Lower leg skin (tissue), 4 donors: ENCODE data around the gene SWAP70. TPM values are rescaled to one million over a fixed set of nuclear protein-coding genes. Genes with fewer than 3 reads are reported as not detected.

Experiments
- DNase-seq, 2 donors: peaks; one replicate each; pipeline ENCODE4 v3.0.0-alpha.2; 2019; ENCODE audit warnings: low spot score in 2 of 2
- H3K4me3 ChIP-seq: fragments of 200-600 bp; sonication (generic); 2 replicates; pipeline ENCODE4 v1.5.1; 2017; ENCODE audit warnings: mild to moderate bottlenecking, low read depth; ENCODE audit not compliant: poor library complexity, severe bottlenecking
- CTCF ChIP-seq, 3 donors: fragments of 450-650 bp; IDR thresholded peaks; one replicate each; pipeline ENCODE4 v1.5.1; 2016; ENCODE audit warnings: antibody characterized with exemption in 3 of 3, mild to moderate bottlenecking in 3 of 3, moderate library complexity in 2 of 3
- POLR2A ChIP-seq, 2 donors: fragments of 450-650 bp; IDR thresholded peaks; one replicate each; pipeline ENCODE4 v1.6.1; 2016 to 2017; ENCODE audit warnings: antibody characterized with exemption in 2 of 2, mild to moderate bottlenecking in 1 of 2, moderate library complexity in 1 of 2
- WGBS, 2 donors: methylation state at CpG; one replicate each; pipeline ENCODE4 v1.1.5; 2018; 5-methylcytosine and 5-hydroxymethylcytosine counted together
- intact Hi-C: fragments of 100-400 bp; cut with DNase I; formaldehyde crosslinking; loops from one replicate; pipeline ENCODE4 v1.15.0; 2023; ENCODE audit warnings: low total_unique reads
- total RNA-seq, 4 donors: library from RNA; depleted of rRNA; stranded (reverse); fragments of >200 nt; gene quantifications; one replicate each; pipeline ENCODE4 v1.1.0, GENCODE V29; 2016

Gene SWAP70
- total RNA-seq, 4 donors from 2014 or later: 40.8 to 83.1 (median 56.3) TPM

DNA sequence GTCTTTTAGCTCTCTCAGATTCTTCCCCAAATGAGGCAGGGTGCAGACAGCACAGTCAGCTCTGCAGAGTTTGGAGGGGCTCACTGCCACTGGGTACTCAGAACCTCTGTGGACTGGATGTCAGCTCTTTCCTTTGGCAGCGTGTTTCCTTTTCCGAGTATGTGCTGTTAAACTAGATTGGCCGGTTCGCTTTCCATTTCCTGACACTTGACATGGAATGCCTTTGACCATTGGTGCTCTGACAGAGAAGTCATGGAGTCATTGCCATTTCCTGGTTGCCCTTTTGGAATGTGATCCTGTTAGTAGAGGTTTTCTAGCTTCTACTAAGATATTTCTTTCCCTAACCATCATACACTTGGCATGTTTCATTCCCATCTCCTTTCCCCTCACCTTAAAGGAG lies 86.7 kb downstream of the SWAP70 start:
- H3K4me3 ChIP-seq: no peak overlapping the region
- intact Hi-C loops: no loop called here
- 49 to 73% methylated on average over 4 of the region's 4 CpGs for WGBS, 2 donors
- no peak for TF ChIP-seq CTCF (IDR thresholded peaks at IDR 0.05)
- no peak for TF ChIP-seq POLR2A (IDR thresholded peaks at IDR 0.05)
- no peak for DNase-seq

DNA sequence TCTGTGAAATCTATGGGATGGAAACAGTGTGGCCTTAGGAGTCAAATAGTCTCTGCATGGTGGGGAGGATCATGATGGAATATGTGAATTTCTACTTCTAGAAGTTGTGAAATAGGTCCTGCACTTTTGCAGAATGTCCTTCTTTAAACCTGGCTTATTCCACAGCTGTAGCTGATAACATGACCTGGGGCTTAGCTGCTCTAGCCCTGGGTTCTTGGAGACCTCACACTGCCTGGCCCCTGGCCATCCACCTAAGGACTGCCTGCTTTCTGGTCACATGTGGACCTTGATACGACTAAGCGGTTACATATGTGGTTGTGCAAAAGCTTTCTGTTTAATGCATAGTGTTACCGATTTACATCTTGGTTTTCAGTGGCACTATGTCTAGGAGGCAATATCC lies 88.2 kb downstream of the SWAP70 start:
- DNase-seq: no peak
- TF ChIP-seq CTCF (IDR thresholded peaks at IDR 0.05): no peak
- TF ChIP-seq POLR2A (IDR thresholded peaks at IDR 0.05): no peak
- intact Hi-C loops: no loop called here
- H3K4me3 ChIP-seq: no peak overlapping the region
- 70 to 75% methylated on average over 3 of the region's 3 CpGs for WGBS, 2 donors

DNA sequence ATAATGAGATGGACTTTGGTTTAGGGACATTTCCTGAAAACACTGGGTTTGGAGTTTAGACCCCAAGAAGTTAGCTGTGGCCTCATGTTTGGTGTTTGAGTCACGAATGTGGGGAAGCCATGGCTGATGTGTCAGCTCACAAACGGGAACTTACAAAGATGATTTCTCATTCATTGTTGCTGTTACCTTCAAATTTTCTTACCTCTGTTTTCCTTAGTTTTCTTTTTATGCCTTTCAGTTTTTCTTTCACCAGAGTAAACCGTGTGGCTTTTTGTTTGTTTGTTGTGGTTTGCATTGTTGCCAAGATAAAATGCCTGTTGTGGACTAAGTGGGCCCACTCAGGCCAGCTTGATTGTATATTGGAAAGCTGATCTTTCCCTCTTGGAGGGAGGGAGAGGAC lies 89.1 kb downstream of the SWAP70 start:
- no peak for TF ChIP-seq POLR2A (IDR thresholded peaks at IDR 0.05)
- no peak for TF ChIP-seq CTCF (IDR thresholded peaks at IDR 0.05)
- 63 to 70% methylated on average over 3 of the region's 3 CpGs for WGBS, 2 donors
- no peak for DNase-seq
- H3K4me3 ChIP-seq: no peak overlapping the region
- intact Hi-C loops: no loop called here

DNA sequence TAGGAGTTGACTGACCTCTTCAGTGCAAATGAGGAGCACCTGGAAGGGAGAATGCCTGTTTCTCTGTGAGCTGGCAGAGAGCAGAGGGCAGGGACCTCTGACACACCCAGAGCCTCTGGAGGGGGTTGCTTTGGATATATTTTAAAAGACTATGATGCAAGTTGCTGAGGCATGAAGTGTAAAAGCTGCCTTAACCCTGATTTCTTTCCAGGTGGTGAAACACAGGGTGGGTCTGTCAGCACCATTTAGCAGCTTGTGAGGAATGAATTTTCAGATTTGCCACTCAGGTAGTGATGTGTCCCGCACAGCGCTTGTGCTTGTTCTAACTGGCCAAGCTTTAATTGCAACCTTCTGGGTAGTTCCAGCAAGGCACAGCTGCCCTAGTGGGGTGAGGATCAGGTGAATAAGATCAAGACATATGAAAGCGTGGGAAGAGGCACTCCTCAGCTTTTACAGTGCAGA lies 90.2 kb downstream of the SWAP70 start:
- WGBS, 2 donors: 40 to 64% methylated on average over 3 of the region's 3 CpGs
- no peak for TF ChIP-seq CTCF (IDR thresholded peaks at IDR 0.05)
- intact Hi-C loops: no loop called here
- peak in 1 of 2 donors; percentile 43 for DNase-seq
- H3K4me3 ChIP-seq: no peak overlapping the region

GRCh38 chr11:9755561-9756185 lies 91.8 kb downstream of the SWAP70 start:
- 55 to 63% methylated on average over 7 of the region's 7 CpGs for whole genome bisulfite sequencing, 2 donors
- intact Hi-C loops: no loop called here
- no peak overlapping the region for H3K4me3 ChIP-seq
- TF ChIP-seq POLR2A (IDR thresholded peaks at IDR 0.05) (no peak), CTCF (IDR thresholded peaks at IDR 0.05) (no peak)
- DNase-seq: no peak

- H3K4me3 ChIP-seq: no peak overlapping the region
- DNase-seq: no peak
- WGBS, 2 donors: 50 to 86% methylated on average over 5 of the region's 5 CpGs
- intact Hi-C loops: no loop called here
- TF ChIP-seq POLR2A (IDR thresholded peaks at IDR 0.05) (no peak), CTCF (IDR thresholded peaks at IDR 0.05) (no peak)
Measured at GRCh38 chr11:9756461-9756860, 92.6 kb downstream of the SWAP70 start.
